Measurements from ENCODE around the gene ENTPD2.

ENTPD2 gene

GRCh38 chr9:137053944-137054931, at the start of gene ENTPD2:
Gene ENTPD2 (minus strand): TSS chr9:137054061. CDS start chr9:137053997, 64 bp downstream.
- Histone ChIP-seq H3K27me3 (ENCODE audit: control insufficient read depth, insufficient read depth, low read length) (peaks cover 8% of the 10 kb centered on the region), H3K4me3 (ENCODE audit: low read length) (peak within 1 kb of the TSS; percentile 32), H3K27ac (ENCODE audit: low read depth, low read length) (peak within 1 kb of the TSS; percentile 40), H3K9ac (ENCODE audit: low read length) (no peak within 1 kb of the TSS), H3K4me1 (ENCODE audit: control insufficient read depth, insufficient read depth, low read length) (peaks cover 13% of the 10 kb centered on the region), H3K36me3 (ENCODE audit: control insufficient read depth, insufficient read depth, low read length) (no peaks in the 10 kb centered on the region)

- Histone ChIP-seq H3K27me3 (ENCODE audit: control insufficient read depth, insufficient read depth, low read length) (no peaks in the 10 kb centered on the region), H3K4me1 (ENCODE audit: control insufficient read depth, insufficient read depth, low read length) (no peaks in the 10 kb centered on the region), H3K36me3 (ENCODE audit: control insufficient read depth, insufficient read depth, low read length) (peaks cover 62% of the 10 kb centered on the region), H3K9ac (ENCODE audit: low read length) (no peak overlapping the region), H3K4me3 (ENCODE audit: low read length) (no peak overlapping the region), H3K27ac (ENCODE audit: low read depth, low read length) (no peak overlapping the region)
Observed at GRCh38 chr9:137103206-137103999, 49.5 kb upstream of the ENTPD2 start.

GRCh38 chr9:137099231-137099630, 45.4 kb upstream of the ENTPD2 start:
- no peak overlapping the region for H3K9ac ChIP-seq (ENCODE audit: low read length)
- no peaks in the 10 kb centered on the region for H3K4me1 ChIP-seq (ENCODE audit: control insufficient read depth, insufficient read depth, low read length)
- peaks cover 53% of the 10 kb centered on the region for H3K36me3 ChIP-seq (ENCODE audit: control insufficient read depth, insufficient read depth, low read length)
- no peaks in the 10 kb centered on the region for H3K27me3 ChIP-seq (ENCODE audit: control insufficient read depth, insufficient read depth, low read length)
- no peak overlapping the region for H3K4me3 ChIP-seq (ENCODE audit: low read length)
- no peak overlapping the region for H3K27ac ChIP-seq (ENCODE audit: low read depth, low read length)

- H3K27me3 ChIP-seq (ENCODE audit: control insufficient read depth, insufficient read depth, low read length), result no peaks in the 10 kb centered on the region
- H3K27ac ChIP-seq (ENCODE audit: low read depth, low read length), result no peak overlapping the region
- H3K9ac ChIP-seq (ENCODE audit: low read length), result no peak overlapping the region
- no peak overlapping the region for H3K4me3 ChIP-seq (ENCODE audit: low read length)
- no peaks in the 10 kb centered on the region for H3K4me1 ChIP-seq (ENCODE audit: control insufficient read depth, insufficient read depth, low read length)
- H3K36me3 ChIP-seq (ENCODE audit: control insufficient read depth, insufficient read depth, low read length), result peaks cover 44% of the 10 kb centered on the region
Observed at GRCh38 chr9:137097761-137098462, 44.1 kb upstream of the ENTPD2 start.

- Histone ChIP-seq H3K4me1 (ENCODE audit: control insufficient read depth, insufficient read depth, low read length) (no peaks in the 10 kb centered on the region), H3K27ac (ENCODE audit: low read depth, low read length) (no peak overlapping the region), H3K27me3 (ENCODE audit: control insufficient read depth, insufficient read depth, low read length) (no peaks in the 10 kb centered on the region), H3K9ac (ENCODE audit: low read length) (no peak overlapping the region), H3K4me3 (ENCODE audit: low read length) (no peak overlapping the region), H3K36me3 (ENCODE audit: control insufficient read depth, insufficient read depth, low read length) (peaks cover 37% of the 10 kb centered on the region)
Observed at GRCh38 chr9:137096785-137097546, 43.1 kb upstream of the ENTPD2 start.

- Histone ChIP-seq H3K4me3 (ENCODE audit: low read length) (no peak overlapping the region), H3K36me3 (ENCODE audit: control insufficient read depth, insufficient read depth, low read length) (peaks cover 27% of the 10 kb centered on the region), H3K4me1 (ENCODE audit: control insufficient read depth, insufficient read depth, low read length) (no peaks in the 10 kb centered on the region), H3K27ac (ENCODE audit: low read depth, low read length) (no peak overlapping the region), H3K9ac (ENCODE audit: low read length) (no peak overlapping the region), H3K27me3 (ENCODE audit: control insufficient read depth, insufficient read depth, low read length) (no peaks in the 10 kb centered on the region)
Observed at GRCh38 chr9:137095664-137096517, 42.0 kb upstream of the ENTPD2 start.

- Histone ChIP-seq H3K27ac (ENCODE audit: low read depth, low read length) (no peak overlapping the region), H3K27me3 (ENCODE audit: control insufficient read depth, insufficient read depth, low read length) (no peaks in the 10 kb centered on the region), H3K36me3 (ENCODE audit: control insufficient read depth, insufficient read depth, low read length) (peaks cover 6% of the 10 kb centered on the region), H3K4me1 (ENCODE audit: control insufficient read depth, insufficient read depth, low read length) (peaks cover 4% of the 10 kb centered on the region), H3K4me3 (ENCODE audit: low read length) (no peak overlapping the region), H3K9ac (ENCODE audit: low read length) (no peak overlapping the region)
Observed at GRCh38 chr9:137089232-137089947, 35.5 kb upstream of the ENTPD2 start.

- Histone ChIP-seq H3K4me1 (ENCODE audit: control insufficient read depth, insufficient read depth, low read length) (peaks cover 4% of the 10 kb centered on the region), H3K4me3 (ENCODE audit: low read length) (no peak overlapping the region), H3K9ac (ENCODE audit: low read length) (no peak overlapping the region)
Observed at GRCh38 chr9:137088121-137088520, 34.3 kb upstream of the ENTPD2 start.

GRCh38 chr9:137087409-137087925, 33.6 kb upstream of the ENTPD2 start:
- Histone ChIP-seq H3K27ac (ENCODE audit: low read depth, low read length) (peak overlapping the region; percentile 91), H3K9ac (ENCODE audit: low read length) (peak overlapping the region; percentile 35), H3K4me1 (ENCODE audit: control insufficient read depth, insufficient read depth, low read length) (peaks cover 4% of the 10 kb centered on the region), H3K36me3 (ENCODE audit: control insufficient read depth, insufficient read depth, low read length) (peaks cover under 1% of the 10 kb centered on the region), H3K4me3 (ENCODE audit: low read length) (peak overlapping the region; percentile 69), H3K27me3 (ENCODE audit: control insufficient read depth, insufficient read depth, low read length) (no peaks in the 10 kb centered on the region)

More at GRCh38 chr9:137088121-137088520, 34.3 kb upstream of the ENTPD2 start:
- no peaks in the 10 kb centered on the region for H3K27me3 ChIP-seq (ENCODE audit: control insufficient read depth, insufficient read depth, low read length)
- peaks cover 4% of the 10 kb centered on the region for H3K36me3 ChIP-seq (ENCODE audit: control insufficient read depth, insufficient read depth, low read length)
- H3K27ac ChIP-seq (ENCODE audit: low read depth, low read length), result no peak overlapping the region

- Histone ChIP-seq H3K9ac (ENCODE audit: low read length) (peak within 1 kb of the TSS; percentile 66), H3K27ac (ENCODE audit: low read depth, low read length) (peak within 1 kb of the TSS; percentile 91), H3K4me1 (ENCODE audit: control insufficient read depth, insufficient read depth, low read length) (peaks cover 4% of the 10 kb centered on the region), H3K4me3 (ENCODE audit: low read length) (peak within 1 kb of the TSS; percentile 69), H3K27me3 (ENCODE audit: control insufficient read depth, insufficient read depth, low read length) (no peaks in the 10 kb centered on the region), H3K36me3 (ENCODE audit: control insufficient read depth, insufficient read depth, low read length) (no peaks in the 10 kb centered on the region)
Observed at GRCh38 chr9:137086531-137087408, 32.9 kb upstream of the ENTPD2 start, which contains the start of gene MAN1B1. Gene MAN1B1 (plus strand): TSS chr9:137086985. CDS start chr9:137087000, 15 bp downstream.
